Nephron progenitor cell (in vitro differentiated cells): ENCODE measurements around the gene DBNDD2.

Source experiments
- DNase-seq: peaks from one replicate; pipeline ENCODE4 v3.0.0; 2021
- H3K27ac Mint-ChIP-seq: 2 replicates; pipeline ENCODE4 v1.8.0; 2021; ENCODE audit warnings: mild to moderate bottlenecking, moderate library complexity, mixed read lengths
- H3K27me3 Mint-ChIP-seq: 2 replicates; pipeline ENCODE4 v1.8.0; 2021; ENCODE audit warnings: mild to moderate bottlenecking, low read depth, mixed read lengths; ENCODE audit not compliant: poor library complexity
- H3K36me3 Mint-ChIP-seq: 2 replicates; pipeline ENCODE4 v1.8.0; 2021; ENCODE audit warnings: low read depth, mixed read lengths
- H3K4me1 Mint-ChIP-seq: 2 replicates; pipeline ENCODE4 v1.8.0; 2021; ENCODE audit warnings: mixed read lengths
- H3K4me3 Mint-ChIP-seq: 2 replicates; pipeline ENCODE4 v1.8.0; 2021; ENCODE audit warnings: mild to moderate bottlenecking, moderate library complexity, mixed read lengths
- H3K9me3 Mint-ChIP-seq: 2 replicates; pipeline ENCODE4 v1.8.0; 2021; ENCODE audit warnings: mild to moderate bottlenecking, moderate library complexity, mixed read lengths
- CTCF ChIP-seq: fragments of 200-600 bp; sonication (generic); IDR thresholded peaks from 2 replicates; pipeline ENCODE4 v1.5.0; 2021; ENCODE audit warnings: antibody characterized with exemption

The DBNDD2 gene

GRCh38 chr20:45423700-45424099 lies 15.6 kb downstream of the DBNDD2 start:
- H3K4me1 Mint-ChIP-seq, result no peaks in the 10 kb centered on the region
- TF ChIP-seq CTCF, result no peak

GRCh38 chr20:45425561-45425960 lies 17.5 kb downstream of the DBNDD2 start:
- H3K36me3 Mint-ChIP-seq, result peaks cover 22% of the 10 kb centered on the region
- peaks cover 3% of the 10 kb centered on the region for H3K27me3 Mint-ChIP-seq
- H3K4me1 Mint-ChIP-seq, result no peaks in the 10 kb centered on the region
- no peak overlapping the region for H3K4me3 Mint-ChIP-seq
- DNase-seq, result no peak
- H3K9me3 Mint-ChIP-seq, result no peaks in the 10 kb centered on the region
- TF ChIP-seq CTCF, result no peak
- H3K27ac Mint-ChIP-seq, result no peak overlapping the region

More at GRCh38 chr20:45423700-45424099, 15.6 kb downstream of the DBNDD2 start:
- Mint-ChIP-seq H3K36me3 (peaks cover 28% of the 10 kb centered on the region), H3K4me3 (no peak overlapping the region), H3K9me3 (no peaks in the 10 kb centered on the region), H3K27ac (peak overlapping the region; percentile 10), H3K27me3 (peaks cover 3% of the 10 kb centered on the region)
- DNase-seq, result no peak

GRCh38 chr20:45426320-45427016 lies 18.4 kb downstream of the DBNDD2 start:
- no peaks in the 10 kb centered on the region for H3K4me1 Mint-ChIP-seq
- H3K4me3 Mint-ChIP-seq, result no peak overlapping the region
- peak overlapping the region; percentile 82 for H3K27ac Mint-ChIP-seq
- peaks cover 18% of the 10 kb centered on the region for H3K36me3 Mint-ChIP-seq
- TF ChIP-seq CTCF, result no peak
- peaks cover 3% of the 10 kb centered on the region for H3K27me3 Mint-ChIP-seq
- no peaks in the 10 kb centered on the region for H3K9me3 Mint-ChIP-seq
- no peak for DNase-seq

- no peak overlapping the region for H3K4me3 Mint-ChIP-seq
- H3K36me3 Mint-ChIP-seq, result peaks cover 8% of the 10 kb centered on the region
- no peak for DNase-seq
- no peak for TF ChIP-seq CTCF
- no peaks in the 10 kb centered on the region for H3K4me1 Mint-ChIP-seq
- peaks cover 3% of the 10 kb centered on the region for H3K27me3 Mint-ChIP-seq
- H3K27ac Mint-ChIP-seq, result peak overlapping the region; percentile 82
- H3K9me3 Mint-ChIP-seq, result no peaks in the 10 kb centered on the region
These were observed 19.4 kb downstream of the DBNDD2 start for GRCh38 chr20:45427236-45428149.

GRCh38 chr20:45429618-45430017 lies 21.5 kb downstream of the DBNDD2 start:
- no peaks in the 10 kb centered on the region for H3K4me1 Mint-ChIP-seq
- TF ChIP-seq CTCF, result no peak
- DNase-seq, result no peak
- peaks cover 3% of the 10 kb centered on the region for H3K36me3 Mint-ChIP-seq
- no peak overlapping the region for H3K27ac Mint-ChIP-seq
- no peak overlapping the region for H3K4me3 Mint-ChIP-seq
- no peaks in the 10 kb centered on the region for H3K9me3 Mint-ChIP-seq
- H3K27me3 Mint-ChIP-seq, result peaks cover under 1% of the 10 kb centered on the region
